Glutamatergic neuron (in vitro differentiated cells): ENCODE measurements around the gene TVP23A. TPM values are rescaled to one million over a fixed set of nuclear protein-coding genes. Genes with fewer than 3 reads are reported as not detected.
A peak's percentile ranks its signal among the peaks of the same experiment; 100 is the strongest.

Experiments used
- DNase-seq: peaks from one replicate; pipeline ENCODE4 v3.0.0; 2022
- H3K27ac Mint-ChIP-seq: one replicate; pipeline ENCODE4 v1.8.0; 2020; ENCODE audit warnings: mild to moderate bottlenecking, mixed read lengths, inconsistent platforms; ENCODE audit not compliant: unreplicated experiment
- H3K27me3 Mint-ChIP-seq: one replicate; pipeline ENCODE4 v1.8.0; 2020; ENCODE audit warnings: mild to moderate bottlenecking, moderate library complexity, mixed read lengths, inconsistent platforms; ENCODE audit not compliant: unreplicated experiment
- H3K36me3 Mint-ChIP-seq: one replicate; pipeline ENCODE4 v1.8.0; 2020; ENCODE audit warnings: mild to moderate bottlenecking, mixed read lengths, inconsistent platforms; ENCODE audit not compliant: unreplicated experiment
- H3K4me1 Mint-ChIP-seq: one replicate; pipeline ENCODE4 v1.8.0; 2020; ENCODE audit warnings: mild to moderate bottlenecking, low read depth, mixed read lengths, inconsistent platforms; ENCODE audit not compliant: unreplicated experiment
- H3K4me3 Mint-ChIP-seq: one replicate; pipeline ENCODE4 v1.8.0; 2020; ENCODE audit warnings: mild to moderate bottlenecking, mixed read lengths, inconsistent platforms; ENCODE audit not compliant: unreplicated experiment
- H3K9me3 Mint-ChIP-seq: one replicate; pipeline ENCODE4 v1.8.0; 2020; ENCODE audit warnings: mild to moderate bottlenecking, moderate library complexity, mixed read lengths, inconsistent platforms; ENCODE audit not compliant: unreplicated experiment
- CTCF ChIP-seq: fragments of 200-600 bp; sonication (generic); IDR thresholded peaks from one replicate; pipeline ENCODE4 v1.5.0; 2021; ENCODE audit not compliant: partially characterized antibody, unreplicated experiment
- total RNA-seq: library from RNA; stranded (reverse); fragmentation: NEBNext Ultra II Directional; extraction: Animal tissue kit (Norgen Biotek cat#: 25700); gene quantifications from one replicate; pipeline ENCODE4 v1.2.1, GENCODE V29; 2021; ENCODE audit not compliant: unreplicated experiment

TVP23A gene
- total RNA-seq, 1 donor from 2014 or later, result 8.4 TPM

- Mint-ChIP-seq H3K9me3 (peaks cover 4% of the 10 kb centered on the region), H3K4me1 (no peaks in the 10 kb centered on the region), H3K27me3 (no peaks in the 10 kb centered on the region), H3K36me3 (no peaks in the 10 kb centered on the region), H3K27ac (no peak overlapping the region), H3K4me3 (no peak overlapping the region)
- no peak for TF ChIP-seq CTCF
- no peak for DNase-seq
Observed at GRCh38 chr16:10731790-10732189, 86.8 kb downstream of the TVP23A start.

- Mint-ChIP-seq H3K27me3 (peaks cover 2% of the 10 kb centered on the region), H3K27ac (no peak overlapping the region), H3K36me3 (no peaks in the 10 kb centered on the region), H3K4me3 (no peak overlapping the region), H3K4me1 (no peaks in the 10 kb centered on the region), H3K9me3 (peaks cover 4% of the 10 kb centered on the region)
- DNase-seq, result no peak
- no peak for TF ChIP-seq CTCF
Observed at GRCh38 chr16:10729104-10730048, 89.2 kb downstream of the TVP23A start.

DNA sequence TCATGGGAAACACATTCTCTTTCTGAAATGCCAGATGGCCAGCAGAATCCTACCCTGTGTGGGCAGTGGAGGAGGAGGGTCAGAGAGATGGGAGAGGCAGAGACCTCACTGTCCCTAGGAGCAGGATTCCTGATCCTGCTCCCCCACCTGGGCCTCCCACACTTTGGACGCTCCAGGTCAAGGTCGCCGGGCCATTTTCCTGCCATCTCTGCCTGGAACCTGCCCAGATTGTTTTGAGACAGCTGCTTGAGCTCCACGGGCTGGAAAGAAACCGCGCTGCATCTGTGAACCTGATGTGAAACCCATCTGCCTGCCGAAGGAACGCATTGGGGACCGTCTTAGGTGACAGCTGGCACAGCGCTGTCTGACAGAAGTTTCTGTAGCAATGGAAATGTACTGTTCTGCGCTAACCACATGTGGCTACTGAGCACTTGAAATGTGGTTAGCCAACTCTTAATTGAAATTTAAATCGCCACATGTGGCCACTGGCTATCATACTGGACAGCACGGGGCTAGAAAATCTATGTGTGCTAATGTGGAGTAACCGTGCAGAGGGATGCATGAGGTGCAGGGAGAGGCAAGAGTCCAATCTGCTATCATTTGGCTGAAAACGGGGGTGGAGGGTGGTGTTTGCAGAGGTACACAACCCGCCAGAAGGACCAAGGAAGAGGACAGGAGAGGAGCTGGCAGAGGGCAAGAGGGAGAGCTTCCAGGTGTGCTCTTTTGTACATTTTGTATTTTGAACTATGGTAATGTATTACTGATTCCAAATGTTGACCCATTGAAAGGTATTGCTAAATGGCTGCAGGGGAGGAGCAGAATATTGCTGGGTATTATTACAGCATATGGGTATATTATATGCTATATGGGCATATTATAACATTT lies 90.3 kb downstream of the TVP23A start:
- peak; percentile 73 for DNase-seq
- Mint-ChIP-seq H3K27ac (no peak overlapping the region), H3K27me3 (peaks cover 2% of the 10 kb centered on the region)

More for the DNA sequence above, 90.3 kb downstream of the TVP23A start:
- Mint-ChIP-seq H3K4me3 (no peak overlapping the region), H3K36me3 (no peaks in the 10 kb centered on the region), H3K9me3 (peaks cover 2% of the 10 kb centered on the region), H3K4me1 (no peaks in the 10 kb centered on the region)
- no peak for TF ChIP-seq CTCF

Other genes starting within 250 kb of the TVP23A start
- gene EMP2, start 238.2 kb downstream of the TVP23A start, total RNA-seq, result 27.8 TPM
- not detected for gene TEKT5, start 123.9 kb downstream of the TVP23A start, total RNA-seq
- gene NUBP1, start 75.0 kb downstream of the TVP23A start, total RNA-seq, result 23.2 TPM
- gene CIITA, start 58.4 kb upstream of the TVP23A start, total RNA-seq, result 0.69 TPM
- 37.3 TPM for gene DEXI, start 123.7 kb upstream of the TVP23A start, total RNA-seq
- 43.0 TPM for gene CLEC16A, start 125.8 kb upstream of the TVP23A start, total RNA-seq